ENCODE data around the gene FOXQ1. TPM values are rescaled to one million over a fixed set of nuclear protein-coding genes. Genes with fewer than 3 reads are reported as not detected.

The FOXQ1 gene
- total and polyA plus RNA-seq, 2 of the 13 experiments (the other 11 are each of a cell fraction or from before 2014, with no cell fraction given) = 35.2 to 39.8 TPM

DNA sequence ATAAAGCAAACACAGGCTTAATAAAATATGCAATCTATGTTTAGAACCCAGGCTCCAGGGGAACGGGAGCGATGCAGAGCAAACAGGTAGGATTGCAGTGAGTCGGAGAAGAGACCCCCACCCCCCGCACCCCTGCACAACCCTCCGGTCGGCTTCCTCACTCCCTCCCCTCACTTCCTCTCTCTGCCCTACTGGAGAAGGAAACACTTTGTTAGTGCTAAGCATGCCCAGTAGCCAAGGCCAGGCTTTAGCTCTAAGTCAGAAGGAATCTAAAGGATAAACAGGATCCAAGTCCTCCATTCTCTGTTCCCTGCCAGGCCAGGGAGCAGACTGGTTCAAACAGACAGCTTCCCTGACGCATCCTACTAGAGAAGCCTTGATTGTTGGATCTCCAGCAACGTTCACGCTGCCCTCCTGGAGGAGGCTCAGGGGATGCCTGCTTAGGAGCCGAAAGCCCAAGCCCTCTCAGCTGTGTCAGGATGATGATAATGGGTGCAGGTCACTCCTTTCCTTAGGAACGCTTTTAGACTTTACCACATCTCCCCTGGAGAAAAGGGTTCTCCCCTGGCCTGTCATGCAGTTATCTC, 14.7 kb downstream of the FOXQ1 start (continued):
- TF ChIP-seq ZNF34 (CRISPR knock-in tag; IDR thresholded peaks at IDR 0.05; ENCODE audit: borderline replicate concordance) (no peak), DPF2 (CRISPR knock-in tag; IDR thresholded peaks at IDR 0.05; ENCODE audit: borderline replicate concordance, low read depth) (0 out of 2 replicates have a peak, but pooled peaks have one; percentile 30), ZNF572 (CRISPR knock-in tag; IDR thresholded peaks at IDR 0.05) (no peak), ZZZ3 (CRISPR knock-in tag; IDR thresholded peaks at IDR 0.05; ENCODE audit: borderline replicate concordance) (0 out of 2 replicates have a peak, but pooled peaks have one; percentile 37), ZNF891 (CRISPR knock-in tag; IDR thresholded peaks at IDR 0.05) (no peak), RBAK (CRISPR knock-in tag; IDR thresholded peaks at IDR 0.05) (no peak), ZNF557 (CRISPR knock-in tag; IDR thresholded peaks at IDR 0.05) (no peak), SOX13 (IDR thresholded peaks at IDR 0.05) (no peak), SOX13 (CRISPR knock-in tag; conservative IDR thresholded peaks at IDR 0.05 in 1 of 2, IDR thresholded peaks at IDR 0.05 in 1 of 2) (peak in 1 of 2 experiments; percentile 16; a peak in 1 of 4 replicates), ZC3H4 (CRISPR knock-in tag; IDR thresholded peaks at IDR 0.05; ENCODE audit: borderline replicate concordance) (no peak), NCOA1 (CRISPR knock-in tag; IDR thresholded peaks at IDR 0.05) (no peak), ZFP36L2 (CRISPR knock-in tag; IDR thresholded peaks at IDR 0.05) (no peak), SALL1 (CRISPR knock-in tag; IDR thresholded peaks at IDR 0.05) (peak; percentile 23; the same call in 1 of the 2 replicates), MIER2 (CRISPR knock-in tag; IDR thresholded peaks at IDR 0.05) (no peak), ETV5 (CRISPR knock-in tag; IDR thresholded peaks at IDR 0.05; ENCODE audit: borderline replicate concordance) (0 out of 2 replicates have a peak, but pooled peaks have one; percentile 43), ZNF251 (CRISPR knock-in tag; IDR thresholded peaks at IDR 0.05) (0 out of 2 replicates have a peak, but pooled peaks have one; percentile 42), TBP (CRISPR knock-in tag; IDR thresholded peaks at IDR 0.05) (no peak), ZNF260 (CRISPR knock-in tag; IDR thresholded peaks at IDR 0.05; ENCODE audit: borderline replicate concordance, low read depth) (no peak), NR3C1 (CRISPR knock-in tag; IDR thresholded peaks at IDR 0.05) (no peak), ZFX (CRISPR knock-in tag; IDR thresholded peaks at IDR 0.05; ENCODE audit: low read depth) (0 out of 2 replicates have a peak, but pooled peaks have one; percentile 38), CREB1 (IDR thresholded peaks at IDR 0.05) (no peak), CREB1 (CRISPR knock-in tag; IDR thresholded peaks at IDR 0.05) (no peak)
- TF ChIP-seq, protein P1, sequence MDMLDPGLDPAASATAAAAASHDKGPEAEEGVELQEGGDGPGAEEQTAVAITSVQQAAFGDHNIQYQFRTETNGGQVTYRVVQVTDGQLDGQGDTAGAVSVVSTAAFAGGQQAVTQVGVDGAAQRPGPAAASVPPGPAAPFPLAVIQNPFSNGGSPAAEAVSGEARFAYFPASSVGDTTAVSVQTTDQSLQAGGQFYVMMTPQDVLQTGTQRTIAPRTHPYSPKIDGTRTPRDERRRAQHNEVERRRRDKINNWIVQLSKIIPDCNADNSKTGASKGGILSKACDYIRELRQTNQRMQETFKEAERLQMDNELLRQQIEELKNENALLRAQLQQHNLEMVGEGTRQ (IDR thresholded peaks at IDR 0.05; ENCODE audit: low read depth, low read length) = no peak
- TF ChIP-seq, protein P1 (CRISPR knock-in tag; IDR thresholded peaks at IDR 0.05; ENCODE audit: borderline replicate concordance) = no peak
- TF ChIP-seq, protein P2, sequence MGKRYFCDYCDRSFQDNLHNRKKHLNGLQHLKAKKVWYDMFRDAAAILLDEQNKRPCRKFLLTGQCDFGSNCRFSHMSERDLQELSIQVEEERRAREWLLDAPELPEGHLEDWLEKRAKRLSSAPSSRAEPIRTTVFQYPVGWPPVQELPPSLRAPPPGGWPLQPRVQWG (CRISPR knock-in tag; IDR thresholded peaks at IDR 0.05; ENCODE audit: borderline replicate concordance, low read depth) = no peak
- TF ChIP-seq, protein P3, sequence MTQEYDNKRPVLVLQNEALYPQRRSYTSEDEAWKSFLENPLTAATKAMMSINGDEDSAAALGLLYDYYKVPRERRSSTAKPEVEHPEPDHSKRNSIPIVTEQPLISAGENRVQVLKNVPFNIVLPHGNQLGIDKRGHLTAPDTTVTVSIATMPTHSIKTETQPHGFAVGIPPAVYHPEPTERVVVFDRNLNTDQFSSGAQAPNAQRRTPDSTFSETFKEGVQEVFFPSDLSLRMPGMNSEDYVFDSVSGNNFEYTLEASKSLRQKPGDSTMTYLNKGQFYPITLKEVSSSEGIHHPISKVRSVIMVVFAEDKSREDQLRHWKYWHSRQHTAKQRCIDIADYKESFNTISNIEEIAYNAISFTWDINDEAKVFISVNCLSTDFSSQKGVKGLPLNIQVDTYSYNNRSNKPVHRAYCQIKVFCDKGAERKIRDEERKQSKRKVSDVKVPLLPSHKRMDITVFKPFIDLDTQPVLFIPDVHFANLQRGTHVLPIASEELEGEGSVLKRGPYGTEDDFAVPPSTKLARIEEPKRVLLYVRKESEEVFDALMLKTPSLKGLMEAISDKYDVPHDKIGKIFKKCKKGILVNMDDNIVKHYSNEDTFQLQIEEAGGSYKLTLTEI (CRISPR knock-in tag; conservative IDR thresholded peaks at IDR 0.05) = no peak
